Astrocyte of the spinal cord (primary cell): ENCODE data around the gene KCNQ5.

Experiments used
- DNase-seq: peaks from one replicate; pipeline ENCODE4 v3.0.0; 2011; ENCODE audit warnings: low read depth, low spot score
- H3K4me3 ChIP-seq: 2 replicates; pipeline ENCODE4 v1.5.1; 2011; ENCODE audit warnings: low read depth, mild to moderate bottlenecking, low read length, moderate library complexity
- CTCF ChIP-seq: IDR thresholded peaks from 2 replicates; pipeline ENCODE4 v1.5.1; 2012; ENCODE audit warnings: low read depth, mild to moderate bottlenecking, low read length, inconsistent platforms
- in situ Hi-C: cut with HindIII; loops from 2 replicates; pipeline ENCODE4 v1.10.0; 2017; ENCODE audit warnings: low sequenced_read_pairs

The KCNQ5 gene

GRCh38 chr6:72711731-72712130, 89.9 kb downstream of the KCNQ5 start:
- DNase-seq: no peak
- H3K4me3 ChIP-seq: no peak overlapping the region
- no peak for TF ChIP-seq CTCF
- in situ Hi-C loops: no loop called here

- H3K4me3 ChIP-seq: no peak overlapping the region
- no peak for TF ChIP-seq CTCF
- peak; percentile 57 for DNase-seq
- in situ Hi-C loops: no loop called here
Observed at GRCh38 chr6:72712910-72713309, 91.0 kb downstream of the KCNQ5 start.

- DNase-seq: no peak
Observed at GRCh38 chr6:72715119-72715518, 93.3 kb downstream of the KCNQ5 start.

GRCh38 chr6:72716916-72717315, 95.1 kb downstream of the KCNQ5 start:
- no peak overlapping the region for H3K4me3 ChIP-seq
- TF ChIP-seq CTCF: no peak
- in situ Hi-C loops: no loop called here
- no peak for DNase-seq

More at GRCh38 chr6:72715119-72715518, 93.3 kb downstream of the KCNQ5 start:
- in situ Hi-C loops: no loop called here
- H3K4me3 ChIP-seq: no peak overlapping the region
- no peak for TF ChIP-seq CTCF

GRCh38 chr6:72720464-72720863, 98.6 kb downstream of the KCNQ5 start:
- in situ Hi-C loops: no loop called here
- no peak for DNase-seq
- H3K4me3 ChIP-seq: no peak overlapping the region
- no peak for TF ChIP-seq CTCF

- no peak for TF ChIP-seq CTCF
- DNase-seq: no peak
- in situ Hi-C loops: no loop called here
- H3K4me3 ChIP-seq: no peak overlapping the region
Observed at GRCh38 chr6:72721346-72721745, 99.5 kb downstream of the KCNQ5 start.

GRCh38 chr6:72724545-72724944, 102.7 kb downstream of the KCNQ5 start:
- DNase-seq: peak; percentile 58
- H3K4me3 ChIP-seq: no peak overlapping the region
- in situ Hi-C loops: no loop called here
- TF ChIP-seq CTCF: no peak
